H54 (cell line): Measurements from ENCODE around the gene TMCC1.
"Not testable (repeated sequence)": the region's sequence is repeated elsewhere in the genome, so short reads cannot be mapped to it uniquely, and the experiment has no call there.

Experiments used
- DNase-seq: peaks from one replicate; pipeline ENCODE4 v3.0.0; 2011; ENCODE audit warnings: low spot score, mixed read lengths; ENCODE audit not compliant: insufficient read length
- FAIRE-seq: peaks from 3 replicates; lab custom pipeline; 2011; peaks lifted over from hg19 to GRCh38; lab: Jason Lieb, UNC
- POLR2A ChIP-seq: IDR thresholded peaks from 2 replicates; pipeline ENCODE4 v1.6.1; 2011; ENCODE audit warnings: low read depth, mild to moderate bottlenecking, low read length

The TMCC1 gene

GRCh38 chr3:129758306-129758705 lies 135.2 kb downstream of the TMCC1 start:
- no peak for TF ChIP-seq POLR2A
- DNase-seq (no peak), FAIRE-seq (peak; percentile 23)

- FAIRE-seq (peak; percentile 57), DNase-seq (no peak)
- TF ChIP-seq POLR2A, result no peak
Measured at GRCh38 chr3:129756871-129757270, 136.6 kb downstream of the TMCC1 start.

DNA sequence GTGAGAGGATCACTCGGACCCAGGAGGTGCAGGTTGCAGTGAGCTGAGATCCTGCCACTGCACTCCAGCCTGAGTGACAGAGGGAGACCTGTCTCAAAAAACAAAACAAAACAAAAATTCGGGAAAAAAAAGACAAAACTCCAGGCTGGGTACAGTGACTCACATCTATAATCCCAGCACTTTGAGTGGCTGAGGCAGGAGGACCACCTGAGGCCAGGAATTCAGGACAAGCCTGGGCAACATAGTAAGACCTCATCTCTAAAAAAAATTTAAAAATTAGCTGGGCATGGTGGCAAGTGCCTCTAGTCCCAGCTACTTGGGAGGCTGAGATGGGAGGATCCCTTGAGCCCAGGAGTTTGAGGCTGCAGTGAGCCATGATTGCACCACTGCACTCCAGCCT lies 142.4 kb downstream of the TMCC1 start:
- FAIRE-seq, DNase-seq: not testable (repeated sequence)

- no peak for TF ChIP-seq POLR2A
- DNase-seq, result no peak
- no peak for FAIRE-seq
Measured at GRCh38 chr3:129749692-129750091, 143.8 kb downstream of the TMCC1 start.

DNA sequence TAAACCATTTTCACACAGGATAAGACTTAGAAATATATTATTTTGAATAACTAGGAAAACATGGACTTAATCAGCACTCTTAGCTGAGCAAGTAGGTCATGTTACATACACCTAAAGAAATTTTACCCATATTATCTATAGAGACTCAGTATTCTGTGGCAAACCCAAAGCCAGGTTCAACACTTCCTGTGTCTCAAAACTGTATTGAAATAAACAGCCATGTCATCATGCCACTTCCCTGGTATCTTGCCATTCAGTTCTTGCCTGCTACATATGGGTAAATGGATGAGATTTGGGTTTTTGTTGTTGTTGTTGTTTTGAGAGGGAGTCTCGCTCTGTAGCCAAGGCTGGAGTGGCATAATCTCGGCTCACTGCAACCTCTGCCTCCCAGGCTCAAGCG lies 145.5 kb downstream of the TMCC1 start:
- FAIRE-seq, result no peak
- no peak for DNase-seq
- no peak for TF ChIP-seq POLR2A

DNA sequence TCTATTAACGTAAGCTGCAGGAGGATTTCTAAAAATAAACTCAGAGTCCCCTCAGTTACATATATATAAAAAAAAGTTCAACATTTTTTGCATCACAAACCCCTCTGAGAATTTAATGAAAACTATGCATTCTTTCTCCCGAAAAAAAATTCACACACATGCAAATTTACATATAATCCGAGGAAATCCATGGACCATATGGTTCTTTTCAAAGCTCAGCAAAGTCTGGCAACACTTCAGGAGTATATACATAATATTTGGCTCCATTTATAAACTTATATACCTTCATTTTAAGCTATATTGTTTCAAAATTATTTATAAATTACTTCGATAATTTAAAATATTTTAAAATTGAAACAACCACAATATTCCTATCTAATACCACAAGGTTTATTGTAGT lies 146.4 kb downstream of the TMCC1 start:
- no peak for TF ChIP-seq POLR2A
- no peak for DNase-seq
- no peak for FAIRE-seq

- TF ChIP-seq POLR2A, result no peak
- no peak for DNase-seq
- peak; percentile 62 for FAIRE-seq
Measured at GRCh38 chr3:129746629-129747028, 146.9 kb downstream of the TMCC1 start.

DNA sequence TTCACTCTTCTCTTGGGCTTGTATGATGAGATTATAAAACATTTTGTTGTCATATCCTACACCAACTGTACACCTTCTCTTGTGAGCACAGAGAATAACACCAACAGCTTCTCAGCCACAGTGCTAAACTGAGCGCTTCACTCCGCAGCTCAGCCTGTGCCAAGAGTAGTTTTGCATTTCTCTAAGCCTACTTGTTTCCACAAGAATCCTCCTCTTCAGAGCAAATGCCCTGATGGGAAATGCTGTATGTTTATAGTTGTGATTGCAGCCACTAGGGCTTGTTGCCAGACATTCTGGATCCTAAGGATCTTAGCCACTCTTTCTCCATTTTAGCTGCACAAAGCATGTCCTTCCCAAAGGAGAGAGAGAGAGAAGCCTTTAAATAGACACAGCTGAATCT lies 148.3 kb downstream of the TMCC1 start:
- TF ChIP-seq POLR2A, result no peak
- DNase-seq (no peak), FAIRE-seq (peak; percentile 86)

GRCh38 chr3:129741794-129742193 lies 151.7 kb downstream of the TMCC1 start:
- FAIRE-seq (peak; percentile 55), DNase-seq (no peak)
- no peak for TF ChIP-seq POLR2A

GRCh38 chr3:129740090-129740489 lies 153.4 kb downstream of the TMCC1 start:
- TF ChIP-seq POLR2A, result no peak
- DNase-seq (no peak), FAIRE-seq (no peak)

DNA sequence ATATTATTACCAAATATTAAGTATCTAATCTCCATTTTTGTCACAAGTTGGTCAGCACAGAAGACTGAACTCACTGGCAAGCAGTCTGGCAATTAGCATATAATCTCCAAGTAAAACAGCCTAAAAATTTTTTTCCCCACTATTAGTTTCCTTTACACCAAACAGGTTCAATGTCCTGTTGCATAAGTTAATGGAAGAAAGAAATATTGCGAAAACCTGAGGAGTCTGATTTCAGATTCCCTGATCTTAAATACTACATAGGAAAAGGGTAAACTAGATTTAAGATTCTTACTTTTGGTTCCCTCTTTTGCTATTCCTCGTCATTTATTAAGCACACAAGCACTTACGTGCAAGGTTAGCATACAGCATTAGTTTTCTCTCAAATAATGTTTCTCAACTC lies 153.9 kb downstream of the TMCC1 start:
- TF ChIP-seq POLR2A, result no peak
- no peak for DNase-seq
- no peak for FAIRE-seq

GRCh38 chr3:129738172-129738571 lies 155.3 kb downstream of the TMCC1 start:
- FAIRE-seq, result no peak
- DNase-seq, result no peak
- no peak for TF ChIP-seq POLR2A

DNA sequence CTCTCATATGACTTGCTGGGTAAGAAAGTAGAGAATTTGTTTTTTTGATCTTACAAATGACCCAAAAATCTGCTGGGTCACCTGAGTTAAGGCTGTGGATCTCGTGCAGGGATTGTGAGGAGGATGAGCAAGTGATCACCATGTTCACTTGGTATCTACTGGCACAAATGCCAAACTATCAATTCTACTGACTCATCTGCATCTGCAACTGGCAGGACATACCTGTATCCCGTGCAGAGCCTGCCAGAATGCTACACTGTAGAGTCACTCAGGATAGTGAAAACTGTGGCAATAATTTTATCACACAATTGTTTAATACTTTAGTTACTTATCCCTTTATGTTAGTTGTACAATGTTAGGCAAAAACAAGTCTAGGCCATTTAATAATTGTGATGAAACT lies 157.4 kb downstream of the TMCC1 start:
- no peak for FAIRE-seq

DNA sequence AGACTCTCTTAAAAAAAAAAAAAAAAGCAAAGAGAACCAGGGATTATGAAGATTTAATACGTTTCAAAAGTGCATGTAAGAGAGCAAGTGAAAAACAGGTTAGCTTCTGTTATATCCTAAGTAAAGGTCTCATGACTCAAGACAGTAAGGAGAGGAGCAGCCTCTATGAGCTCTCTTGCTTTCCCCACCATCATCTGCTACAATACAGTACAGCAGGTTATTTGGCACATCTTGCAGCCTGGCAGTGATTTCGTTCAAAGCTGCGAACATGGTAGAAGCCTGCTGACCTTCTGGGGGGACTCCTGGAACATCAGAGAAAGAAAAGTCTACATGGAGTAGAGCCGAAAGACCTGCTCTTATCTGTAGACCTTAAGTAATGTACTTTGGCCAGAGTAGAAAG lies 157.9 kb downstream of the TMCC1 start:
- DNase-seq, result no peak
- no peak for TF ChIP-seq POLR2A
- no peak for FAIRE-seq

More for the DNA sequence above, 157.4 kb downstream of the TMCC1 start:
- no peak for DNase-seq
- no peak for TF ChIP-seq POLR2A

DNA sequence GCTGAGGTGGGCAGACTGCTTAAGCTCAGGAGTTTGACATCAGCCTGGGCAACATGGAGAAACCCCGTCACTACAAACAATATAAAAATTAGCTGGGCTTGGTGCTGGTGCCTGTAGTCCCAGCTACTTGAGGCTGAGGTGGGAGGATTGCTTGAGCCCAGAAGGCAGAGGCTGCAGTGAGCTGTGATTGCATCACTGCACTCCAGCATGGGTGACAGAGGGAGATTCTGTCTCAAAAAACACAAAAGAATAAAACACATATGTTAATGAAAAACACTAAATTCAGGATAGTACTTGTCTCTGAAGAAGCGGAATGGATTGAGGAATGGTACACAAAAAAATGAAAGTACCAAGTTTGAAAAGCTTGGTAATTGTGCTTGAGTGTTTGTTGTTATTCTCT lies 159.1 kb downstream of the TMCC1 start:
- no peak for DNase-seq
- no peak for TF ChIP-seq POLR2A
- FAIRE-seq, result no peak

- peak; percentile 75 for FAIRE-seq
- no peak for DNase-seq
Measured at GRCh38 chr3:129732200-129732876, 161.2 kb downstream of the TMCC1 start.

More at GRCh38 chr3:129732200-129732876, 161.2 kb downstream of the TMCC1 start:
- TF ChIP-seq POLR2A, result no peak
